Mesothelial cell of epicardium (in vitro differentiated cells): ENCODE data around the gene DBNDD2. TPM values are rescaled to one million over a fixed set of nuclear protein-coding genes. Genes with fewer than 3 reads are reported as not detected.
A peak's percentile ranks its signal among the peaks of the same experiment; 100 is the strongest.

Experiments used
- DNase-seq, 2 experiments: peaks; one replicate each; pipeline ENCODE4 v3.0.0; 2021; ENCODE audit warnings: low spot score in 2 of 2; ENCODE audit not compliant: unreplicated experiment in 2 of 2
- H3K27ac Mint-ChIP-seq: 2 replicates; pipeline ENCODE4 v1.8.0; 2021; ENCODE audit warnings: mixed read lengths
- H3K27me3 Mint-ChIP-seq: 2 replicates; pipeline ENCODE4 v1.8.0; 2021; ENCODE audit warnings: low read depth, mixed read lengths
- H3K36me3 Mint-ChIP-seq: 2 replicates; pipeline ENCODE4 v1.8.0; 2021; ENCODE audit warnings: mixed read lengths
- H3K4me1 Mint-ChIP-seq: 2 replicates; pipeline ENCODE4 v1.8.0; 2021; ENCODE audit warnings: mixed read lengths
- H3K4me3 Mint-ChIP-seq: 2 replicates; pipeline ENCODE4 v1.8.0; 2021; ENCODE audit warnings: mild to moderate bottlenecking, moderate library complexity, mixed read lengths
- H3K9me3 Mint-ChIP-seq: 2 replicates; pipeline ENCODE4 v1.8.0; 2021; ENCODE audit warnings: mixed read lengths
- total RNA-seq: library from RNA; stranded (reverse); gene quantifications from 3 replicates; pipeline ENCODE4 v1.2.1, GENCODE V29; 2021
- TF ChIP-seq, protein P1 (sequence below): fragments of 200-600 bp; sonication (generic); IDR thresholded peaks from one replicate; pipeline ENCODE4 v1.5.0; 2021; ENCODE audit warnings: antibody characterized with exemption; ENCODE audit not compliant: unreplicated experiment

The DBNDD2 gene
- total RNA-seq, 1 donor from 2014 or later = 10.5 TPM

GRCh38 chr20:45440891-45441685, 33.0 kb downstream of the DBNDD2 start:
- no peak for DNase-seq
- Mint-ChIP-seq H3K27me3 (peaks cover 5% of the 10 kb centered on the region), H3K4me3 (no peak overlapping the region), H3K36me3 (no peaks in the 10 kb centered on the region), H3K4me1 (peaks cover 49% of the 10 kb centered on the region), H3K9me3 (no peaks in the 10 kb centered on the region), H3K27ac (peak overlapping the region; percentile 71)
- TF ChIP-seq, protein P1, sequence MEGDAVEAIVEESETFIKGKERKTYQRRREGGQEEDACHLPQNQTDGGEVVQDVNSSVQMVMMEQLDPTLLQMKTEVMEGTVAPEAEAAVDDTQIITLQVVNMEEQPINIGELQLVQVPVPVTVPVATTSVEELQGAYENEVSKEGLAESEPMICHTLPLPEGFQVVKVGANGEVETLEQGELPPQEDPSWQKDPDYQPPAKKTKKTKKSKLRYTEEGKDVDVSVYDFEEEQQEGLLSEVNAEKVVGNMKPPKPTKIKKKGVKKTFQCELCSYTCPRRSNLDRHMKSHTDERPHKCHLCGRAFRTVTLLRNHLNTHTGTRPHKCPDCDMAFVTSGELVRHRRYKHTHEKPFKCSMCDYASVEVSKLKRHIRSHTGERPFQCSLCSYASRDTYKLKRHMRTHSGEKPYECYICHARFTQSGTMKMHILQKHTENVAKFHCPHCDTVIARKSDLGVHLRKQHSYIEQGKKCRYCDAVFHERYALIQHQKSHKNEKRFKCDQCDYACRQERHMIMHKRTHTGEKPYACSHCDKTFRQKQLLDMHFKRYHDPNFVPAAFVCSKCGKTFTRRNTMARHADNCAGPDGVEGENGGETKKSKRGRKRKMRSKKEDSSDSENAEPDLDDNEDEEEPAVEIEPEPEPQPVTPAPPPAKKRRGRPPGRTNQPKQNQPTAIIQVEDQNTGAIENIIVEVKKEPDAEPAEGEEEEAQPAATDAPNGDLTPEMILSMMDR = no peak

DNA sequence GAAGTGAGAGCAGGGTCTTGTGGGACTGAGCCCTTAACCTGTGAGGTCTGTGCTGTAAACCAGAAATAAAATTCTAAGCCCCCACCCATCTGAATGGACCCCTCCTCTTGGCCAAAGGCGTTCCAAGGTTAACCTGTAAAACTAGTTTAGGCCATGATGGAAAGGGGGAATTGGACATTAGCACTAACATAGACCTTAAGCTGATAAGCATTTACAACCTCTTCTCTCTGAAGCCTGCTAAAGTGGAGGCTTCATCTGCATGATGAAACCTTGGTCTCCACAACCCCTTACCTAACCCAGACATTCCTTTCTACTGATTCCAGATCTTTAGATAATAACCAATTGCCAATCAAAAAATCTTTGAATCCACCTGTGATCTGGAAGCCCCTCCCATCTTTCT, 33.7 kb downstream of the DBNDD2 start:
- peaks cover 54% of the 10 kb centered on the region for H3K4me1 Mint-ChIP-seq
- no peaks in the 10 kb centered on the region for H3K36me3 Mint-ChIP-seq
- H3K9me3 Mint-ChIP-seq = no peaks in the 10 kb centered on the region
- peaks cover under 1% of the 10 kb centered on the region for H3K27me3 Mint-ChIP-seq
- TF ChIP-seq, protein P1 = no peak
- H3K27ac Mint-ChIP-seq = peak overlapping the region; percentile 45
- DNase-seq = no peak
- H3K4me3 Mint-ChIP-seq = no peak overlapping the region

GRCh38 chr20:45444050-45444449, 36.0 kb downstream of the DBNDD2 start:
- DNase-seq = no peak
- no peaks in the 10 kb centered on the region for H3K9me3 Mint-ChIP-seq

DNA sequence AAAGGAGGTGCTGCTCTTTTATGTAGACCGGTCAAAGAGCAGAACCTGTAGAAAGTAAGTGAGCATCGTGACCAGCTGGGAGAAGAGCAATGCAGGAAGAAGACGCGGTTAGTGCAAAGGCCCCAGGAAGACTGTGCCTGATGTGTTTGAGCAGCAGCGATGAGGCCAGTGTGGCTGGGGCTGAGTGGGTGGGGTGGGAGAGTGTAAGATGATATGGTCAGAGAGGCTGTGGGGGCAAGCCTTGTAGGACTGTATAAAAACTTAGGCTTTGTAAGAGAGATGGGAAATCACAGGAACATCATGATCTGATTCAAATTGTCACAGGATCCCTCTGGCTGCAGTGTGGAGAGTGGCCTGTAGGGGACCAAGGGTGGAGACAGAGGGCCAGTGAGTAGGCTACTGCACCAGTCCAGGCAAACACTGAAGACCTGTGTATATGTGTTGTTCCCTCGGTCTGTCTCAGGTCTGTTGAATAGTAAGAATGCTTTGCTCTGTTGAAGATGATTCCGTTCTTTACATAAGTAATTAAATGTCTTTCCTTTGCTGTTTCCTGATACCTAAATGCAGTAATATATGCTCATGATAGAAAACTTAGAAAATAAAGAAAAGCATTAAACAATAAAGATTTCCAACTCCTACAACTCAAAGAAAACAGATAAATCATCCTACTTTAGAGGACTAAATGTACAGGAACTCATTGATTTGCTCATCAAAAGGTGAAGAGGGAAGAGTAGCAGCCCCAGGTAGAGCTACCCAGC, 37.9 kb downstream of the DBNDD2 start:
- no peaks in the 10 kb centered on the region for H3K27me3 Mint-ChIP-seq
- TF ChIP-seq, protein P1 = peak; percentile 68
- peak overlapping the region; percentile 62 for H3K27ac Mint-ChIP-seq
- H3K9me3 Mint-ChIP-seq = no peaks in the 10 kb centered on the region
- peak in 1 of 2 experiments; percentile 57 for DNase-seq
- H3K4me1 Mint-ChIP-seq = peaks cover 55% of the 10 kb centered on the region
- no peaks in the 10 kb centered on the region for H3K36me3 Mint-ChIP-seq
- no peak overlapping the region for H3K4me3 Mint-ChIP-seq

More at GRCh38 chr20:45444050-45444449, 36.0 kb downstream of the DBNDD2 start:
- H3K4me3 Mint-ChIP-seq = no peak overlapping the region
- H3K4me1 Mint-ChIP-seq = peaks cover 59% of the 10 kb centered on the region
- TF ChIP-seq, protein P1 = no peak
- H3K27me3 Mint-ChIP-seq = no peaks in the 10 kb centered on the region
- no peaks in the 10 kb centered on the region for H3K36me3 Mint-ChIP-seq
- H3K27ac Mint-ChIP-seq = peak overlapping the region; percentile 50

- peaks cover 38% of the 10 kb centered on the region for H3K4me1 Mint-ChIP-seq
- no peaks in the 10 kb centered on the region for H3K9me3 Mint-ChIP-seq
- DNase-seq = no peak
- H3K4me3 Mint-ChIP-seq = no peak overlapping the region
- no peaks in the 10 kb centered on the region for H3K36me3 Mint-ChIP-seq
- TF ChIP-seq, protein P1 = no peak
- no peaks in the 10 kb centered on the region for H3K27me3 Mint-ChIP-seq
- H3K27ac Mint-ChIP-seq = no peak overlapping the region
These were observed 40.2 kb downstream of the DBNDD2 start for GRCh38 chr20:45448270-45448669.
